GM23248 (cell line): ENCODE results near the gene PLEKHH1.

Source experiments
- EZH2 ChIP-seq: fragments of 200-600 bp; sonication (generic); IDR thresholded peaks from 2 replicates; pipeline ENCODE4 v1.6.1; 2018; ENCODE audit warnings: antibody characterized with exemption, mild to moderate bottlenecking; ENCODE audit not compliant: insufficient read depth, poor library complexity, severe bottlenecking
- EZH2phosphoT487 ChIP-seq: fragments of 200-600 bp; sonication (generic); IDR thresholded peaks from 2 replicates; pipeline ENCODE4 v1.6.1; 2018; ENCODE audit warnings: antibody characterized with exemption, moderate library complexity, mild to moderate bottlenecking, low read depth; ENCODE audit not compliant: insufficient read depth

DNA sequence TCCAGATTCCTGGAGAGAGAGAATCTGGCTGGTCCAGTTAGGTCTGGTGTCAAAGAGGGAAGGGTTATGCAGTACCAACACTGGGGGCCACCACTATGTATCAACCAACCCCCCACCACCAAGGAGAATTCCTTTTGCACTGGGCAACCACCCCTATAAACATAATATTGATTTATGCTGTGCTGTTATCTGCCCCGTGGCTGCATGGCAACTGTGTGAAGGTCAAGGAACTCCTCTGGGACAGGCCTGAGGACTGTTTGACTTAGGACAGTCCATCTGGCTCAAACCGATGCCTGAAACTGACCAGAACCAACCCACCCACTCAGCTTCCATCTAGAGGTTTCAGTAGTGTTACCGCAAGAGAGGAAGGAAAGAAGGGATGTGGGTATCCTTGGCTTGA lies 20.5 kb downstream of the PLEKHH1 start:
- TF ChIP-seq EZH2 (no peak), EZH2phosphoT487 (no peak)
